Activated CD4-positive, alpha-beta T cell treated with anti-CD3 and anti-CD28 coated beads, Interleukin-2, Interleukin-4, amounts not matched to agents 100 ng/mL and 50 ng/mL, durations not matched to agents 16 hours and 8 hours (primary cell): ENCODE measurements around the gene EI24.
A peak's percentile ranks its signal among the peaks of the same experiment; 100 is the strongest.

Experiments
- DNase-seq: peaks from one replicate; pipeline ENCODE4 v3.0.0-alpha.2; 2020; ENCODE audit warnings: low spot score

EI24 gene

DNA sequence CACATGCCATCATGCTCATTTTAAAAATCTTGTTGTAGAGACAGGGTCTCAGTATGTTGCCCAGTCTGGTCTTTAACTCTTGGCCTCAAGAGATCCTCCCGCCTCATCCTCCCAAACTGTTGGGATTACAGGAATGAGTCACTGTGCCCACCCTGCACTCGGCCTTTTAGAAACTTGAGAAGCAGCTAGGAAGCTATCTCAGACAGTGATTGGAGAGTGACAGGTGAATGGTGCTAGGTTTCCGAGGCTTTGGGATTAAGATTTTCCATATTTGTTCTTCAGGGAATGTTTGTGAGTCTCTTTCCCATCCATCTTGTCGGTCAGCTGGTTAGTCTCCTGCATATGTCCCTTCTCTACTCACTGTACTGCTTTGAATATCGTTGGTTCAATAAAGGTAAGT lies 10.5 kb downstream of the EI24 start:
- no peak for DNase-seq

DNA sequence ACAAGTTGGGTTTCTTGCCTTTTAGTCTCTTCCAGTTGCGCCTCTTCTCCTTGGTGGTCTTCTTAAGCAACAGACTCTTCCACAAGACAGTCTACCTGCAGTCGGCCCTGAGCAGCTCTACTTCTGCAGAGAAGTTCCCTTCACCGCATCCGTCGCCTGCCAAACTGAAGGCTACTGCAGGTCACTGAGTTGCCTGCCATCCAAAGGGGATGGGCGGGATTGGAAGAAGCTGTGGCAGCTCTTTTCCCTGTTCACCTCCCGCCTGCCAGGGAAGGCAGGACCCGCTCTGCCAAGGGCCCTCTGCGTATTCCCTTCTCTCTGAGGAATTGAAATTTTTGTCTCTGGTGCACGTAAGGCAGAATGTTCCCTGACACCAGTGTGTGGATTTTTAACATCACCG lies 14.2 kb downstream of the EI24 start:
- DNase-seq: no peak

DNA sequence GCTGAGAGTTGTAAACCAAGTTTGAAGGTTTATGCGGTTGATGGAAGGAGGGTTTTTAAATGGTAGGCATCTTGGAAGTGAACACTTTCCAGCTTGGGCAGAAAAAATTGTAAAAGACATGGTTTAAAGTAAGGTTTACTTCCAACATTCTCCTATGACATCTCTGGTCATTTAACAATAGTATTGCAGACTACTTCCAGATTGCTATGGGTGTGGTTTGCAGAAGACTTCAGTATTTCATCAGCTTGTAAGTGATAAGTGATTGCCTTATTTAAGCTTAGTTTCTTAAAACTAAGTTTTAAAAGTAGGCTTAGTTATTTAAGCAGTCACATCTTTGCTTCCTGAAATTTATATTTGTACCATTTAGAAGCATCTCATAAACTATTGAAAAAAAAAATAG lies 16.2 kb downstream of the EI24 start:
- no peak for DNase-seq

DNA sequence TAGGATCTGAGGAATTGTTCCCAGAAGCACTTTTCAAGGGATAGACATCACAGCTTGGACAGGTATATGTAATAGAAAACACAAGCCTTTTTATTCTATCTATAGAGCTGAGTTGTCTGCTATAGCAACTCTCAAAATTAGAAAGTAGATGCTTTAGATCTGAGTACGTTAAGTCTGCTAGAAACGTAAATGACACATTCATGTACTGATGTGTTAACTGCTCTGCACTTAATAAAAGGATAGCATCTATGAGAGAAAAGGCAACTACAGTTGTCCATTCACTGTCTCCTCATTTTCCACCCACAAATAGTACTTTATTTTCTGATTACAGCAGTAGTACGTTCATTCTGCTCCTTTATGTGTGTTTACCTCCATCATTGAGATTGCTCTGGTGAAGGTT lies 17.3 kb downstream of the EI24 start:
- DNase-seq: peak; percentile 60

DNA sequence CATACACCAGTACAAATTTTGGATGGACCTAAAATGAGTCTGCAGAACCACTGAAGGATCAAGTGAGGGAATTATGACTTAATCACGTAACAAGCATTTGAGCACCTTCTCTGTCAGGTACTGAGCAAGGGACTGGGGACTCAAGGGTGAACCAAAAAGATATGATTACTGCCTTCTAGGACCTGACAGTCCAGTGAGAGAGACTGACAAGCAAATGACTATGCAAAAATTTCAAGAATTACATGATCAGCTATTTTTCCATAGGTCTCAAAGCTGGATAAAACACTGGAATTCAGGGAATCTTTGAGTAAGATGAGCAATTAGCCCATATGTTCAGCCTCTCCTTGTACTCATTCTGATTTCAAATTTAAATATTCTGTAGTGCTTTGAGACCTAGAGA lies 18.2 kb downstream of the EI24 start:
- no peak for DNase-seq

DNA sequence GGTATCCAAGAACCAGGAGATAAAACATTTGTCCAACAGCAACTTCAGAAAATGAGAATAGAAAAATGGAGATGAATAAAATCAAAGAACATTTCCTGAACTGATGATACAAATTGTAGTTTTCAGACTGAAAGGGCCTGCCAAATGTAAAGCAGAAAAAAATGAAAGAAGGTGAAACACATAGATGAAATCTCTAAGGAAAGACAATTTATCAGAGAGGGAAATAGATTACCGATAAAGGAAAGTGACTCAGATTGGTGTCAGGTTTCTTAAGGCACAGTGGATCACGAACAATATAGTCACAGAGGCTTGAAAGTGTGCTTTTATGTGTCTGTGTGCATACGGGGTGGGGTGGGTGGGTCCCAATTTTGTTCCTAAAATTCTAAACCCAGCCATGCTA lies 19.2 kb downstream of the EI24 start:
- peak; percentile 33 for DNase-seq

DNA sequence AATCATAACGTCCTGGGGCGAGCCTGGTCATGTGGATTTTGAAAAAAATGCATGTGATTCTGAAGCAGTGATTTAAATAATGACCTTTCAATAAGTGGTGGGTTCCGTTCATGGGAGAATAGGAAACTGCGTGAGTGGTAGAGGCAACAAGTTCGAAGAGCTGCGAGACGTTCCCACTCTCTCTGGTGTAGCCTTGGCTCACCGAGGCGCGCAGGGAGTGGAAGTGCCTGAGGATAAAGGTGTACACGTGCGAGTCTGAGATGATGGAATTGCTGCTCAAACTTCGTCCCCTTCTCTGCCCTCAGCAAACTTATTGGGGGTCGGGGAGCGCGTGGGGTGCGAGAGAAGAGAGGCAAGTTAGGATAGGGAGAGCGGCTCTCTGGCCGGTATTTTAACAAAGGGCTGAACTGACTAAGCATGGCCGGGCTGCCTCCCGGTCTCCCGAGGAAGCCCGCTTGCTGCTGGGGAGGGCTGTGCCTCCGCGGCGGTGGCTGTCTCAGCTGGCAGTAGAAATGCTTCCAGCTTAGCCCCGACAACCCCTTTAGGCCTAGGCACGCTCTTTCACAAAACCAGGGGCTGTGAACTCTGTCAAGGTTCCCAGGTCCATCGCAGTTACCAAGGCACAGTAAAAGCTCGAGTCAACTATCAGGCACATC lies 22.5 kb downstream of the EI24 start:
- DNase-seq: peak; percentile 35

DNA sequence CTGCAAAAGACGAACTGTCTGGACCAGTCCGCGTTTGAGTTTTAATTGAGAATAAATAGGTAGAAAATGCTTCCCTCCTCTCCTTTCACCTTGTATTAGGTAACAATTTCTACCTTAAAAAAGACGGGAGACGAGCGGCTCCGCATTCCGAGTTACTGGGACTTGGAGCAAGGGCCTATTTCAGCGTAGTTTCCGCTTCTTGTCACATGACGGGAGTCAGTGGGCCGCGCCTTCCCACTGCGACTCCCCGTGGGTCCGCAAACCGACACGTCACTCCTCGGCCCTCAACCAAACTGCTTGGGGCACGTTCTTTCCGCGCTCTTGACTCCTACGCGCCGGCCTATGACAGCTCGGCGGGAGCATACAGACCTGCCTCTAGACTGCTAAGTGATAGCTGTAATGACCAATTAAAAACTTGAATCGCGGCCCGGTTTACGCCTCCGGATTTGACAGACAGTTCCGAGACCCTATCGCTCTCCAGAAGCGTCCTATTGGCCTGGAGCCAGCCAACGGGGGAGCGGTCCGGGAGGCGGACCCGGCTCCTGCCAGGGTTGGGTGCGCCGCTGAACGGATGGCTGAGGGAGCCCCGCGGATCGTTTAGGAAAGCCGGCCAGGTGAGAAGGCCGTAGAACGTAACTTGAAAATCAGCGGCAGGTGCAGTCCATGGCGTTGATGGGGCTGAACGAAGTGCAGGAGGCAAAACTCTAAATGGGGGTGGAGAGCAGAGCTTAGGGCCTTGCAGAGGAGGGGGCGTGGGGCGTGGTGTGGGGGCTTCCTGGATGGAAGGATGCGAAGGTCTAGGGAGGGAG lies 23.2 kb downstream of the EI24 start, which contains the start of gene STT3A:
Gene STT3A (plus strand): TSS at position 548 of the 809 bp plus-strand sequence. CDS start 3,064 bp downstream, outside the sequence.
- peak; percentile 99 for DNase-seq

DNA sequence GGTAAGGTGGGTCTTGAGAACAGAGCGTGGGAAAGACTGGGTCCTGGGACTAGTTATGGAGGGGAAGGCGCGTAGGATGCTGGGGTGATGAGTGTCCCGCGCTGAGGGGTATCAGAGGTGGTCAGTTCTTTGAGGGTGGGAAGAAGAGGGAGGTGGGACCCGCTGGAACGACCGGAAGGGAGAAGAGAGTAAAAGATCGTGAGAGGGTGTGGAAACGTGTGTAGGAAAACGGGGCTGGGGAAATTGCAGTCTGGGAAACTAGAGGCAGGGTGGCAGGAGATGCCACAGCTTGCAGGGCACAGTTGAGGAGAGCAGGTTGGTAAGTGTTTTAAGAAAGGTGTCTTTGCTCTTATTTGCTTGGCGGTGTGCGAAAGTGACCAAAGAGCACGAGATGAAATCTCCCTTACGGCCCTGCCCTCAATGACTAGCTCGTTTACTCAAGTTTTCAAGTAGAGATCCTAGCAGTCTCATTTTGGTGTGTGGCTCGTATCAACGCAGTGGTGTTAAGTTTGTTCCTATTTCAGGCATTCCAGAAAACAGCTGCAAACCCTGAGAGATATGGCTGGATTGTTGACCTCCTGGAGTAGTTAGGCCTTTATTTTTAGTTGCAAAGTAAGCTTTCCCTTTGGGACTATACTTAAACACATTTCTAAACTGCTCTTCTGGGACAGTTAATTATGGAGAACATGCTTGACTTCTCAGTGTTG lies 24.0 kb downstream of the EI24 start:
- DNase-seq: peak; percentile 17

DNA sequence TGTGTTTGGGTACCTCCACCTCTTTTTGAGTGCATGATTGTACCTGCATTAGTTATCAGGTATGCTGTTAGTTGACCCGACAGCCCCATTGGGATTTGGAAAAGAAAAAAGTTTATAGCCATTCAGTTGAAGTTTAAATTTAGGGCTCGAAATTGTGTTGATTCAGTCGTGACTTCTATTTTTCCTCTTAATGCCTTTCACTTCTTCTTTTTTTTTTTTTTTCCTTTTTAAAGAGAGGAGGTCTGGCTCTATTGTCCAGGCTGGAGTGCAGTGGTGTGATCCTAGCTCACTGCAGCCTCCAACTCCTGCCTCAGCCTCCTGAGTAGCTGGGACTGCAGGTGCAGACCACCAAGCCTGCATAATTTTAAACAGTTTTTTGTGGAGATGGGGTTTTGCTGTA lies 25.7 kb downstream of the EI24 start:
- no peak for DNase-seq

DNA sequence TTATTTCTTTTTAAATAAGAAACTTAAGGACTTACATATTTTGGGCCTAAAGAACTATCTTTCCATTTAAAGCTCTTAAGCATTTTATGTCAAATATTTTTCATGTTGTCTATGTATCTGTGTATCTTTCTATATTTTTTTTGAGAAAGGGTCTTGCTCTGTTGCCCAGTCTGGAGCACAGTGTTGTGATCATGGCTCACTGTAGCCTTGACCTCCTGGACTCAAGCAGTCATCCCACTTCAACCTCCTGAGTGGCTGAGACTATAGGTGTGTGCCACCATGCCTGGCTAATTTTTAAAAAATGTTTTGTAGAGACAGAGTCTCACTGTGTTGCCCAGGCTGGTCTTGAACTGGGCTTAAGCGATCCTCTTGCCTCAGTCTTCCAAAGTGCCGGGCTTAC lies 31.4 kb downstream of the EI24 start:
- DNase-seq: no peak

DNA sequence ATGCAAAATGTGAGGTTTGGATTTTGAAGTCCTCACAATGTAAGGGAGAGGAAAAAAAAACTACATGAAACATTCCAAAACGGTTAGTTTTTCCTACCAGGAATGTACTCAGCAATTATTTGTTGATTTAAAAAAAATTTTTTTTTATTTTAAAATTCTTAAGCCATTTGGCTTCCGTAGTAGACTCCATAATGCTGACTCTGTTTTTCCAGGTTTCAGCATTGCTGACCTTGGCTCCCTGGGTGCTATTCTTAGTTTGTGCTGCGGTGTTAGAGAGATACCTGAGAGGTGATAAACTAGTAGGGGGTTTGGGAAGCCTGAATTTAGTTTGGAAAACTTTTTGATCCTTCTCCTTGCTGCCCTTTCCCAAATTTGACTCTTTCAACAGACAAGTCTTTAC lies 33.9 kb downstream of the EI24 start:
- no peak for DNase-seq

DNA sequence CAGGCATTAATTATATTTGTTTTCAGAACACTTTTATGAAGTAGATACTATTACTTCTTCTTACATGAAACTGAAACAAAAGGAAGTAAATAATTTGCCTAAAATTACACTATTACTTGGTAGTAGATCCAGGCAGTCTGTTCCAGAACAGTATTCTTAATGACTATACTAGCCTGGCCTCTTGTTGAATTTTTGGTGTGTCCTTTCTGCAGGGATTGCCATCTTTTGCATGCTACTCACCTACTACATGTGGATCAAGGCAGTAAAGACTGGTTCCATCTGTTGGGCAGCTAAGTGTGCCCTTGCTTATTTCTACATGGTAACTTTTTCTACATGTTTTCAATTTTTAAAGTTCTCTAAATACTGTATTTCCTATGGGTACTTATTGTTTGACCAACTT lies 36.1 kb downstream of the EI24 start:
- DNase-seq: no peak

DNA sequence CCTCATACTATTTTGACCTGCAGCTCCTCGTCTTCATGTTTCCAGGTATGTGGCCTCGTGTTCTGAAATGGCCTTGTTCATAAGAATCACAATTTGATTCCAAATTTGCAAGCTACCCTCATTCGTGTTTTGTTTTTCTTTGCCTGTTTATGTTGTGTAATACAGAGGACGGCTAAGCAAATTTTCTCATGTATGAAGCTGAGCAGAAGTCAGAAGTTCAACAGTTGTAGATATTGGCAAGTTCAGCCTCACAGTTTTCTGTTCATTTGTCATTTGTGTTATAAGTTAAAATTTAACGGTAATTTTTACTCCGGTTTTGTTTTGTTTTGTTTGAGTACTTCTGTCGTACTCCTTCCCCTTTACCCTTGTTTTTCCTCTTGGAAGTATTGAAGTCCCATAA lies 40.3 kb downstream of the EI24 start:
- no peak for DNase-seq

DNA sequence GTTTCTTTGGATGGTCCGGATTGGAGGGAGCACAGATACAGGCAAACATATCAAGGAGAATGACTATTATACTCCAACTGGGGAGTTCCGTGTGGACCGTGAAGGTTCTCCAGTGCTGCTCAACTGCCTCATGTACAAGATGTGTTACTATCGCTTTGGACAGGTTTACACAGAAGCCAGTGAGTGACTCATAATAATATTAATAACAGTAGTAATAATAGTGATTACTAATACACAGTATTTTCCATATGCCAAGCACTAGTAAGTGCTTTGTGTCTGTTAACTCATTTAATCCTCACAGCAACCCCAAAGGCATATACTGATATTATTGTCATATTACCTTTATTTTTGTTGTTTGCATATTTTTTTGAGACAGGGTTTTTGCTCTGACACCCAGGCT lies 49.1 kb downstream of the EI24 start:
- DNase-seq: no peak

DNA sequence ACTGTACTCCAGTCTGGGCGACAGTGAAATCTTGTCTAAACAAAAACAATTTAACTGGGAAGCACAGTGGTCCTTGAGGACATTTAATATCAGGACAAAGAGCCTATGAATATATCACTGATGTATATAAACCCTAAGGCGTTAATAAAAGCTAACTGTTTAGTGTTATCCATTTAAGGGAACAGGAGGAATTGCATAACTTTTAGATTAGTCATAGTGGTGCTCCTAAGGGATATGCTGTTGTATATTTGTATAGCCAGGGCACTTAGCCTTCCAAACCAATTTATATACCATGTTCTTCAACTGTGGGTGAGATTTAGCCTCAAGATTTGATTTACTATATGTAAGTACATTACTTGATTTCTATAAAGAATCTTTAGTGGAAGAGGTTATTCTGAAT lies 52.7 kb downstream of the EI24 start:
- DNase-seq: no peak

DNA sequence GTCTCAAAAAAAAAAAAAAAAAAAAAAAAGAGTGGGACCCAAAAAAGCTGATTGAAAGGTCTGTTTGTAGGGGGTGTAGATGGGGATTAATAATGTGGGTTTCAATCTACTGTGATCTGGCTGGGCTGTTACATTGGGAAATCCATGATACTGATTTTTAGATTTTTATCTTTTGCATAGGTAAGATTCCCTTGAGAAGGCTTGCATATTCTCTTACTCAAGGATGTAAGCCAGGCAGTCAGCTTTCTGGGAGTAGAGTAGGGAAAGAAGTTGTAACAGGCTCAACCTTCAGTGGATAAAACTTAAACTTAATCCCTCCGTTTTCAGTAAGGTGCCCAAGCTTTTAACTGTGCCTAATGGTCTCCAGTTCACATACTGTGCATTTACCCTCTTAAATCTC lies 53.8 kb downstream of the EI24 start:
- DNase-seq: no peak

DNA sequence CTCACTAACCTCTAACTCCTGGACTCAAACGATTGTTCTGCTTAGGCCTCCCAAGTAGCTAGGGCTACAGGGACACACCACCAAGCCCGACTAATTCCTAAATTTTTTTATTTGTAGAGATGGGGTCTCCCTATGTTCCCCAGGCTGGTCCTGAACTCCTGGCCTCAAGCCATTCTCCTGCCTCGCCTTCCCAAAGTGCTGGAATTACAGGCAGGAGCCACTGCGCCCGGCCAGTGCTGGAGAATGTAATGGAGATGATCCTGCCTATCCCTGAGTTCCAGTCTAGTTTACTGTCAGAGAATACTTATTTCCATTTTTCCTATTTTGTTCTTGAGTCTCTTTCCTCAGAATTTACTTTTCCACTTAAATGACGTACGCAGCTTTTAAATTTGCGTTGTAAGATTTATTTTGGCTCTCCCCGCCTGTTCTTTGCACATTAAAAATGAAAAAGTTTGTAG lies 55.5 kb downstream of the EI24 start, which contains the start of gene CHEK1:
Gene CHEK1 (plus strand): TSS at position 408 of the 458 bp plus-strand sequence. CDS start 1,606 bp downstream, outside the sequence.
- DNase-seq: no peak

DNA sequence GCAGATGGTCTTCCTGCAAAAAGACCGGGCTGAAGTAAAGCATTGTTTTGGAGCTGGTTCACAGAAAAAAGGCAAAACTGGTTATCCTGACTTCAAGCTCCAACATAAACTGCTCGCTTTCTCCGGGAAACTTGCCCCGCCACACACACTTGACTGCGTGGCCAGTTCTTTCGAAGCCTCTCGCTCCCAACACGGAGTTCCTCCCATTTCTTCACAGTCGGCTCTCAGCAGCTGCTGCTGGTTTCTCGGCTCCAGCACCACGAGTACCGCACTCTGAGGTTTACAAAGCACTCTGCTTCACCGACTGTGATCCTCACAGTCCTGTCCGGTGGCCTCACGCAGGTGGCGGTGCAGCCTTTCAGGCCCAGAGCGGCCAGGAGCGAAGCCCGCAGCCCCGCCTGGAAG lies 56.0 kb downstream of the EI24 start:
- DNase-seq: no peak

DNA sequence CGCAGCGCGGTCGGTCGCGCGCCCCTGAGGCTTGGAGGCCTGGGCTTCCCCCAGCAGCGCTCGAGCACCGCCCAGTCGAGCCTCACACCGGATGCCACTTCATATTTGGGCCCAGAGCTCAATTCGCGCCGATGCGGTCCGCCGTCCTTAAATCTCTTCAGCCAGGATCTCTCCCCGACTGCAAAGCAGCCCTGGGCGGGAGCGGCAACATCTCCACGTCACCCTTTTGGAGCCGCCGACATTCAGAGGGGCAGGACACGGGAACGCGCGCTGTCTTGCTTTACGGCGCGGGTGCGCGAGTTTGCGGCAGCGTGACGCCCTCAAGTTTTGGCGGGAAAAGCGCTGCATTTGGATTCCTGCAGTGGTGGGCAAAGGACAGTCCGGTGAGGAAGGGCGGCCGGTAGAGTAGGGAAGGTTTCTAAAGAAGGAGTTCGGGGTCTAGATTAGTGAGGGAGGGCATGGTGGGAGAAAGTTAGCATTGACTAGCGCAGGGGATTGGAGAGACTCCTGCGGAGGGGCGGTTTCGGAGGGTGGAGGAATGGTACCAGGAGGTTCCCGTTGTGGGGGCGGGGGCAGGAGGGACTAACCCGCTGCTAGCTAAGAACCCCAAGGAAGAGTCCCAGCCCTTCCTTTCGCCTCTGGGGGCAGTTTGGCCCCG lies 56.5 kb downstream of the EI24 start:
- peak; percentile 93 for DNase-seq

DNA sequence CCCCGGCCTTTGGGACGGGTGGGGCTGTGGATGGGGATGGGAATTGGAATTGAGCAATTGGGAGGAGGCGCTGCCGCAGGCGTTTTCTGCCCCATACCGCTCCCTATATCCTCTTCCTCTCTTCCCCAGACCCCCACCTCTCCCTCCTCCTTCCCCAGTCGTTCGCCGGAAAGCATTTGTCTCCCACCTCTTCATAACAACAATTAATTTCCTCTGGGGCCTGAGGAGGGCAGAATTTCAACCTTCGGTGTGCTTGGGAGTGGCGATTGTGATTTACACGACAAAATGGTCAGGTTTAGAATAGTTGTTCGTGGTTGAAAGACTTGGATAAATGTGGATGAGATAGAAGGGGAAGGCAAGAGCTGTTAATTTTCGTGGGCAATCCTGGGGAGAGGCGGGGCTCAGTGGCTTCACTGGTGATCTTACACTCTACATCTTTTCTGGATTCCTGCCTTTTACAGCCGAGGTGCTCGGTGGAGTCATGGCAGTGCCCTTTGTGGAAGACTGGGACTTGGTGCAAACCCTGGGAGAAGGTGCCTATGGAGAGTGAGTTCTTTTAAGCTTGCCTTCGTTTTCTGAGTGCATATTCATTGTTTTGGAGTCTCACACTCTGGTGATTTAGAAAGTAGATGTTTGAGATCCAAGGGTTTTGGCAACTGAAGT lies 57.1 kb downstream of the EI24 start:
- peak; percentile 27 for DNase-seq
